HG03280 (cell line): Measurements from ENCODE around the gene CERS6.
"Not testable (repeated sequence)": the region's sequence is repeated elsewhere in the genome, so short reads cannot be mapped to it uniquely, and the experiment has no call there.

Experiments used
- ATAC-seq: cut with Tn5 transposase; IDR thresholded peaks from one replicate; pipeline ENCODE4 v1.9.1; 2021; ENCODE audit warnings: mild to moderate bottlenecking, moderate library complexity; ENCODE audit not compliant: unreplicated experiment

The CERS6 gene

DNA sequence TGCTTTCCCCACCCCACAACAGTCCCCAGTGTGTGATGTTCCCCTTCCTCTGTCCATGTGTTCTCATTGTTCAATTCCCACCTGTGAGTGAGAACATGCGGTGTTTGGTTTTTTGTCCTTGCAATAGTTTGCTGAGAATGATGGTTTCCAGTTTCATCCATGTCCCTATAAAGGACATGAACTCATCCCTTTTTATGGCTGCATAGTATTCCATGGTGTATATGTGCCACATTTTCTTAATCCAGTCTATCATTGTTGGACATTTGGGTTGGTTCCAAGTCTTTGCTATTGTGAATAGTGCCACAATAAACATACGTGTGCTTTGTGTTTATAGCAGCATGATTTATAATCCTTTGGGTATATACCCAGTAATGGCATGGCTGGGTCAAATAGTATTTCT lies 335.1 kb downstream of the CERS6 start:
- not testable (repeated sequence) for ATAC-seq

DNA sequence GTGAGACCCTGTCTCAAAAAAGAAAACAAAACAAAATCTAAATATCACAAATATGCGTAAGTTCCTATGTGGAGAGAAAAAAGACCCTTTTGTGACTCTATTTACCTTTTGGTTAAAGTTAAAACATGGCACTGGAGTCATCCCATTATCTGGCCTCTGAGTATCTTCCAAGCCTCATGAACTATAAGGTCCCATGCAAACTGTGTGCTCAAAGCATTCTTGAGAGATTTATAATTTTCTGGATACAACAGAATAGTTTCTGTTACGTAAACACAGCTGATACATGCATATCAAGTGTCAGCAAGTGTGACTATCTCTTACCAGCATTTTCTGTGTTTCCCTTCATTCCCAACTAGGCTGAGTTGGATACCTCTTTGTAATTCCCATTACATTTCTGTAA lies 337.5 kb downstream of the CERS6 start:
- no peak for ATAC-seq

DNA sequence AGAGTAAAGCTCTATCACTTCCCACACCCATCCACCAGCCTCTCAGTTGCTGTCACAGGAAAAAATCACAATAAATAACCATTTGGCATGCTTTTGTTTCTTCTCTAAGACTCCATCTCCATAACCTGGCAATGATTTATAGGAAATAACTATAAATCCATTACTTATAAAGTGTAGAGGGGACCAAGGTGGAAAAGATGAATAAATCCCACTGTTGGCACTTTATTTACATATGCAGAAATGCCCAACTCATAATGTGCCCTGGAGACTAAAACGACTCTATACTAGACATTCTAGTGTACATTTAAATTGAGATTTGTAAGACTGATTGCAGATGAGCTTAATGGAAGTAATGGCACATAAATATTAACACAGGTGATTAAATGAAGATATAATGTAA lies 338.9 kb downstream of the CERS6 start:
- no peak for ATAC-seq

DNA sequence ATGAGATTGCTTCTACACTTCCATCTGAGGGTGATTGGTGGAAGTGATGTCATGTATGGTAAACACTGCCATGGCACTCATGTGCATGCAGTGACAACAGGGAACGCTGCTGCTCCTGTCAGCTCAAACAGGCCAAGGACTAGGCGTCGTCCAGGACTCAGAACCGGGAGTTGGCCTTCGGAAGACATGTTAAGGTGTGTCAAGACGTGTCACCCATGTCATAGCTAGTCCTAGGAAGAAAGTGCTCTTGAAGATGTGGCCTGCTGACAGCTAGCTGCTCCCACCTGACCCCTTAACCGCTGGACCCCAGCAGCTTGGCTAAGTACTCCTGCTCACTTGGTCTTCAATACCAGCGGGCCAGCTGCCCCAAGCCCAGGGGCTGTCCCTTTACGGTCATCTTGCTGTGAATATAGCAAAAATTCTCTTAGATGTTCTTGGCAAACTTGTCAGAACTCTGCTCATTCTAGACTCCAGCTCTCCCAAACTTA lies 340.1 kb downstream of the CERS6 start:
- no peak for ATAC-seq

DNA sequence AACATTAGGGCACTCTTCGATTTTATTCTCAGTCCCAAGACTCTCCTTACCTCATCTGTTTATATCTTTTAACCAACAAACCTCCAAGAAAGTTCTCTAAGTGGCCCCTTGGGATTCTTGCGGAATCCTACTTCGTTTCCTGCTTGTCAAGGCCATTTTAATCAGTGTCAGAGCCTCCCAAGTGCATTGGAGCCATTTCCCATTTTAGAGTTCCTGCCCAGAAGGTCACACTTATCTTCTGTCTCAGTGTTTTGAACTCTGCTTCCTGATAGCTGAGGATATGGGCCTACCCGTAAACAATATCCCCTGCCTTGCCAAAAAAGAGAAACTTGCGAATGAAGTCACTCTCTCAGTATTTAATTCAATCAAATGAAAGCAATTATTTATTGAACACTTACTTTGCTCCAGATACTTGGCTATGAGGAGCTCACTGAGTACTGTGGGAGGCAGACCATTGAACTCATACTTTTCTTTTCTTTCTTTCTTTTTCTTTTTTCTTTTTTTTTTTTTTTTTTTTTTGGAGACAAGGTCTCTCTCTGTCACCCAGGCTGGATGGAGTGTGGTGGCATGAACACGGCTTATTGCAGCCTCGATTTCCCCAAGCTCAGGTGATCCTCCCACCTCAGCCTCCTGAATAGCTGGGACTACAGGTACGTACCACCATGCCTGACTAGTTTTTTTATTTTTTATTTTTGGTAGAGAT lies 340.7 kb downstream of the CERS6 start:
- no peak for ATAC-seq

DNA sequence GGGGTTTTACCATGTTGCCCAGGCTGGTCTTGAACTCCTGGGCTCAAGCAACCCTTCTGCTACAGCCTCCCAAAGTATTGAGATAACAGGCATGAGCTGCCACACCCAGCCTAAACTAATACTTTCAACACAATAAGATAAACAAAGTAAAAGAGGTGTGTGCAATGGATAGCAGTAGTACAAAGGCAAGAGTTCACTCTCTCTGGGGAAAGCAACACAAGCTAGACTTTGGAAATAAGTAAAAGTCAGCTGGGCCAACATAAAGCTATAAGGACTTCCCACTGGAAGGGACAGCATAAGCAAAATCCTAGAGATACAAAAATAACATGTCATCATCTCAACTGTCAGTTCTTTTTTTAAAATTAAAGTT lies 341.2 kb downstream of the CERS6 start:
- no peak for ATAC-seq

DNA sequence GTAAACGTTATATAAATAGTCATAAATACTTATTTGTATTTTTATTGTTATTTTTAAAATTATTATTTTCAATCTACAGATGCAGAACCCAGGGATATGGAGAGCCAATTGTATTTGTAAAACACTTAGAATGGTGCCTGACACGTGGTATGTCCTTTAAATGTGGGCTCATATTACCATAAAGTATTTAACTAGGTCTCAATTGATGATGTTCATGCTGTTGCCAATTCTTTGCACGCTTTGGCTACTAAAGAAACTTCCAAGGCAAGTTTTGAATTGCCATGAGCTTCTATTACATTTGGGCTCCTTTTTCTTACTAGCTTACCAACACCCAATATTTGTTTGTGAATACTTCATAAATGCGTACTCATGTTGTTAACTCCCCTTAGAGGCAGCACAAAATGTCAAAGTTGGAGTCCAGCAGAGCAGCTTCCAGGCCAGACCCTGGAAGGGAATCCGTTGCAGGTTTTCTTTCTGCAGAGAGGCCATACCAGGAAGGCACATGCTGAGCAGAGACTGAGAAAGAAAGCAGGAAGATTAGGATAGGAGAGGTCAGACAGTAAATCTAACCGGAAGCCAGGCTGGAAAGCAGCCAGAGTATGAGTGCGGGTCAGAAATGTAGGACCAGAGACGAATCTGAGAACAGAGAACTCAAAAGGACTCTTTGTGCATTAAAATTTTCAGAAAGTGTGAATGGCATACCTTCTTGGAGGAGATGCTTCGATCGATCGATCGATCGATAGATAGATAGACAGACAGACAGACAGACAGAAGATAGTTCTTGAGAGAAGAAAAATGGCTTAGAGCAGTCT lies 342.2 kb downstream of the CERS6 start:
- ATAC-seq: no peak

DNA sequence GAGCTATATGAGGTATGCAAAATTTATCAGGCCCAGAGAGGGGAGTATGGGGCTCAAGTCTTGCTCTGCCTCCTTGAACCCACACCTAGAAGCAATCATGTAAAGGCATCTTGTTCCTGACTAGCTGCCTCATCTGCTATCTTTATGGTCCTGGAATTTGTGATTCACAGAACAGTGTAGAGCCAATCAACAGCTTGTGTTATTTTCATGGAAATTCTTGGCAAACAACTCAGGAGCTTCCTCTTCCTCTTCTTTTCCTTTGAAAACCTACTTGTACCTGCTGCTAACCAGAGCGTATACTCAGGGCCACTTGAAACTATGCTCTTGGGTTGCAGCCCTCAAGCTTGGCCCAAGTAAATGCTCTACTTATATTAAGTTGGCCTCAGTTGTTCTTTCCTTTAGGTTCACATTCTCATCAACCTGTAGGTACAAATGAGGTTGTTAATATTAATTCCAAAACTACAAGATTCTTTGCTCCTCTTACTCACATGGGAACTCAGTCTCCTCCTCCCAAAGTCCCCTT lies 342.9 kb downstream of the CERS6 start:
- no peak for ATAC-seq

DNA sequence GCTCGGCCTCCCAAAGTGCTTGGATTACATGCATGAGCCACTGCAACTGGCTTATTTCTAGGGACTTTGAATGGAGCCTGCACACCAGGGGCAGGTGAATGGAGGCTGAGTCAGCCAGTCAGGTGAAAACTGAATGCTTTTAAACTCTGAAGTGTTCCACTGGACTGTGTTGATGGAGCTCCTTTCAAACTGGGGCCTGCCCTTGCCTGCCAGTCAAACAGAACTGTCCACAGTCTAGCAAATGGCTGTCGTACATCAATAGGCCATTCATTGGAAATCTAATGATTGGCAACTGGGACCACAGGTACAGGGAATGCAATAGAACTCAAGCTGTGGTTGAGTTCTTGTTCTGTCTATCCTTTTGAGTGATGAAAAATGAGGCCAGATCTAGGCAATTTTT lies 345.4 kb downstream of the CERS6 start:
- no peak for ATAC-seq

DNA sequence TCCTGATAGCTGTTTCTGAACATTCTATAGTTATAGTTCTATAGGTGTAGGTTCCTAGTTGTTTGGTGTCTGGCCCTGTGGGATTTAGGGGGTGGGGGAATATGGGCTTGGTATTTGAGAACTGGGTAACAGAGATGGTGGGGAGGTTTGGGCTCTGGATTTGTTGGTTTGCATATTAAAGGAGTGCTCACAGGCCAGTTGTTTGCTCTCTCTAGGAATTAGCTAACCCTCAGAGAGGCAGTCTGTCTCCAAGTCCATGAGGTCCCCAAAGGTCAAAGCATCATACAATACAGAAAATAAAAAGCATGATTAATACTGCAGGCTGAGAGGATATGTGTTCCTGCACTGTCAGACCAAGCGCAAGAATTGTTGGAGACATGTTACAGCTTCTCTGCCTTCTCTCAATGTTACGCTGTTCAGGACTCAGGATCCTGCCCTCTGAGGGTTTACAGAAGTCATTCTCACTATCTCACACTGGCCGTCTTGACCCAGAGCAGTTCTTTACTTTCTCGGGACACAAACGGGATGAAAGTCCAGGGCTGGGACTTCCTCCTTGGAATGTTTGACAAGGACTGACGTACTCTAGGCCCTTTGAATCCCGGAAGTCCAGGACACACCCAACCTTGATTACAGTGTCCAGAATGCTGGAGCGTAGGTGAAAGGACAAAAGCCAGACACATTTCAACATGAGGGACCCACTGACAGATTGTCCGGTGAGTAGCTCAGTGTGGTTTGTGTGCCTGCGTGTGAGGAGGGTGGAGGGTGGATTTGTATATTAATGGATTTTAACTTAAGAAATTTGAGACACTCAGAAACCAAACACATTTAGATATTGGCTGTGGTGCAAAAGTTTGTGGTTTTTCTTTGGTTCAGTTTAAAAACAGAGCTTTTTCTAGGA lies 346.1 kb downstream of the CERS6 start, which contains the start of gene NOSTRIN:
Gene NOSTRIN, plus strand, starts transcription at position 677 of the 898 bp plus-strand sequence. Its CDS starts 10 bp downstream, at position 687.
- ATAC-seq: no peak

DNA sequence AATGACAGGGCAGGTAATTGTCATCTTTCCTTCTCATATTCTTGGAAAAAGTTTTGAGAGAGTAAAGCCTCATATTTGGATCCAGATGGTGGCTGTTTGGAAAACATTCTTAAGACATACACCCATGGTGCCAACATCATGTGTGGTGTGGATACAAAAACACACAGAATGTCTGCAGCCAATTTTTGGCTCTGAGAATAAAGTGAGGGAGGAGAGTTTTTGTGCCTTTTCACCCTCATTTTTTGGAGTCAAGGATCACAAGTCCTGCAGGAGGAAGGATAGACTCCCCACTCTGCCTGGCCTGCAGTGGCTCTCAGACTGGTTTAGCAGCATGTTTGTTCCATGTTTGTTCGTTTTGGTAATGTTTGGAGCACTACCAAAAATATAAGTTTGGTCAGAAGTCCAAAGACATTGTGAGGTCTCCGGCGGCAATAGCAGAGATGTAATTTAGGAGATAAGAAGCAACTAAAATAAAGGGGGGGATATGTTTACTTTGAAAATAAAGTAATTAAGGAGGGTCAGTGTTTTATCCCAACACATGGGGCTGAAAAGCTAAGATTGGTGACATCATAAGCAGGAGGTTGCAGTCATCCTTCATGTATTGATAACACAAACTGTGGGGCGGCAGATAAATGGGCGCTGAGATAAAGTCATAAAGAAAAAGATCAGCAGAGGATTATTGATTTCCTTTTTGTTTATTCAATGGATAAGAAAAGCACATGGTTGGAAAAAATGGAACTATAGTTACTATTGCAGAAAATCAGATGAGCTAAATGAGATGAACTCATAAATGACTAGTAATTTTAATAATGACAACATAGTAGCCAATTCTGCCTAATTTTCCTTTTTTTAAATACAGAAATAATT lies 347.0 kb downstream of the CERS6 start:
- no peak for ATAC-seq

DNA sequence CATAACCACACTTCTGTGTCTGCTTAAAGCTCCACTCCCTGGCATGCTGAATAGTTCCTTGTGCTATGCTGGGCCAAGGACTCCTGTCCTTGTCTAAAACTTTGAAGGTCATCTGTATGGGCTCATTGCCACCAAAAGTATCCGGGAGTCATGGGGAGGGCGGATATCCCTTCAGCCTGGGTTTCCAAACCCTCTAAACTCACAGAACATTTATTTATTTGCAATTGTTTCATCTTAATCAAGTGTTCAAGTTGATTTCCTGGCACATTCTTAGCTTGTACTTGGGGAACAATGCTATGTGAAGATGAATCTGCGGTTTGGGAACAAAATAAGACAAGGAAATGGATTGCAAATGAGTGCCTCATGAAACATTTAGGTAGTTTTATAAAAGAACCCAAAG lies 348.1 kb downstream of the CERS6 start:
- no peak for ATAC-seq

DNA sequence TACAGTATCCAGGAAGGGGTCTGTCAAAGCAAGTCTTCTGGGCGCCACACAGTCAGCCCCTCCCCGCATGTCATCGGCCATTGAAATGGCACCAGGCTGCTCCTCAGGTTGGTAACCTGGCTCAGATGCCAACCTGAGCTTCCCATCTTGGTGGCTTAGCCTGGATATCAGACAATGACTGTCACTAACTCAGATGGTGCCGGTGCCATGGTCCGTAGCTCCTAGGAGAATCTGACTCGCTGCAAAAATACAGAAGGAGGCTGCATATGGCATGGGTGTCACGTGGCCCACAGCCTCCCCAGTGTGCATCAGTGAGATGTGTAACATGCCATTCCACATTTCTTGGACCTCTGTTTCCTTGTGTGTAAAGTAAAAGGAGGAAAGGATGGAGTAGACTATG lies 349.5 kb downstream of the CERS6 start:
- ATAC-seq: no peak

DNA sequence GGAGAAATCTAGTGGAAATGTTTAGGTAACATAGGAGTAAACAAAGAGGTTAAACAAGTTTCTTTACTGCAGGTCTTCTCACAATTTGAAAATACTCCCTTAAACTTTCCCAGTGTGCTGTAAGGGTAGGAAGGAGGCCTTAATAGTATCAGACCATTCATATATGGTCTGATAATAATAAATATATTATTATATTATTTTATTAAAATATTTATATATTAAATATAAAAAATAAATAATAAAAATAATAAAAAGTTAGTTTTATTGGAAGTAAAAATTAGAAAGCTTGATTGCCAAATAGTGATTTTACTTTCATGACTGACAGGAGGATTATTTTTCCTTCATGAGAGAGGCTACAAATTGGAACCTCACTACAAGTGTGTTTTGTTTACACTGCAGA lies 353.5 kb downstream of the CERS6 start:
- ATAC-seq: no peak

DNA sequence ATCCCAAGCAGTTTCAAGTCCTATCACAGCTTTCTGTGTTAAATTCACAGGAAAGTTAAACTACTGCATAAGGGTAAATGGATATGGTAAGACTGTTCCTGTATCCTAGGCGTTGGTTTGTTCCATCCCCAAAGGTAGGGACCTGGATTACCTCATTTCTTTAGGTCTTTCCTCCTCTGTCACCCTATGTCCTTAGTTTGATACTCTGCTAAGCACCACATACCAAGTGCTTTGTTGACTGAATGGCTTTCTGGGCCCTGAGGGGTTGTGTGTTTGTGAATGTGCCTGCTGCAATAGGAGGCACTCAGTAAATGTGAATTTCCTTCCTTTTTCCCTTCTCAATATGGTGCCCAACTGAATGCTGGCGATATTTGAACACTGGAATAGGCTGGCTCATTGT lies 354.2 kb downstream of the CERS6 start:
- no peak for ATAC-seq

DNA sequence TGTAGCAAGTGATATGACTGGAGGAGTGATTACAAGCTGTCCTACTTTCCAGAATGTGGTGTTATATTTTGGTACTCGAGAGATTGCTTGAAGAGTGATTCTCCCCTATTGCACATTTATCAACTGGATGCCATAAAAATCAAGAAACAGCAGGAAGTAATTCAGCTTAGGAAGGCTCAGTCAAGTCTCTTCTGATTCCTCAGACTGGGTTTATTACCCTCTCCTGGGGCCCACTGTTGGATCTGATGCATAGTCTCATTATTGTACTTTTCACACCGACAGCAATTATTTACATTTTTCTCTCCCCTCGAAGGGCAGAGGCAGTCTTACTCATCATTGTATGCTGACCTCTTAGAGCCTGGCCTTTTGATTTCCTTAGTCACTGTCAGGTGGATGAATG lies 355.6 kb downstream of the CERS6 start:
- ATAC-seq: no peak

DNA sequence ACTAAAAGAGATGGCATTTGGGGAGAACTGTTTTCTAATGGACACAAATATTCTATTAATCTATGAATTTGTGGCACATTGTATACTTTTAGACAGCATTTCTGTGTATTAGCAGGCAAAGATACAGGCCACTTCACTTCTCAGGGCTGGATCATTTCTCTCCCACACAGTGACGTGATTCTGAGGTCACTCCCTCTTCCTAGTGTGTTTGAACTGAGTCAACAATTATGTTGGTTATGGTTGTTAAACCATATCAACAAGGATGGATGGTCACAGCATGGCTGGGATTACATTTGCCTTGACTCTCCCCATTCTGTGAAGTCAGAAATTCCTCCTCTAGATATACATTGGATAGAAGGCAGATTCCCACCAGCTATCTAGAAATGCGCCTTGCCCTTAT lies 358.0 kb downstream of the CERS6 start:
- no peak for ATAC-seq

DNA sequence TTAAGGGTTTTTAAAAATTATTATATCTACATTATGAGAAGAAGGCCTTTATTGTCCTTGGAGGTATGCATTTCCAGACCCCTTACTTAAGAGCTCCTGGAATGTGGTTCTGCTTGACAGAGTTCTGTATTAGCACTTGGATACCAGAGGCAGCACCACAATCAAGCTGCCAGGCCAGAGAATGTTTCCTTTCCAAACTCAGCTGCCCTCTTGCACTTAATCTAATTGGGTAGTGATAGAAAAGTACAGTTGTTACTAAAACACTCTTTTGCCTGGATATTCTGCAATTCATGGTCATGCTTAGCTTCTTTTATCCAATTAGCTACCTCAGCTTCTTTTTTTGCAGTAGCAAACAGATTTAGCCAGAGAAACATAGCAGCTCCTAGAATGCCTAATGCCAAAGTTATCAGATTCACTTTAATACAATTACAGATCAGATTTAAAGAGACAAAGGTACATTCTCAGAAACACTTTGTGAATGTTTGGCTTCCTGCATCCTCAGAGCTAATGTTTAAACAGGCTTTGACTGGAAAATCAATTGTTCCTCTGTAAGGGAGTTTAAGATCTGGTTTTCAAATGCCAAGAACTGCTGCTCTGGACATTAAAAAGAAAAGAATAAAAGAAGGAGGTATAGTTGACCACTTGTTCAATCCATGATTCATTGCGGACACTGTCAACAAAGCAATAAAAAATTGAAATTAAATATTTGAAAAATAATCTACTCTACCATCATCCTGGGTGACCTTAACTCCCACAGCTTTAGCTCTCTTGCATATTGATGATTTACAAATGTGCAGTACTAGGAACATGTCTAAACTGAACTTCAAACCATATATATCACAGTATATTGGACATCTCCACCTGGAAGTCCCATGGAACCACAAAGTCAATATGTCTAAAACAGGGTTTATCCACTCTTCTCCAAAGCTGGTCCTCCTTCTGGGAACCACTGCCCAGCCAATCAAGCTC lies 359.2 kb downstream of the CERS6 start:
- ATAC-seq: no peak

DNA sequence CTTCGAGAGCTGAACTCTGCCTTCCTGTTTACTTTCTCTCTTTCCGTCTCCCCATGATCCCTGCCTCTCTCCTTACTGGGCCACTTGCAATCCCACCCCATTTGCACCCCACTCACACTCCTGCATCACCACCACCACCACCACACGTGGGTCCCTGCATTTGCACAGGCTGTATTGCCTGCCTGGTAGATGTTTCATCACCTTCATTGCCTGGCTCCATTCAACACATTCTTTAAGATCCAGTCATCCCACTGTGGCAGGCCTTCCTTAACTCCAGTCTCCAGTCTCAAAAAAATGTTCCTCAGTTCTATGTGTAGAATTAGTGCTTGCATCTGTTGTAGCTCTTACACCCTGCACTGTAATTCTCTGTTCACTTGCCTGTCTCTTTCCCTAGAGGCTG lies 360.3 kb downstream of the CERS6 start:
- no peak for ATAC-seq
